ENCODE measurements around the gene FCRL6.

FCRL6 gene

GRCh38 chr1:159835862-159836525 is 33.8 kb downstream of the FCRL6 start:
- no peak for DNase-seq (ENCODE audit: low read depth)

- no peak for DNase-seq (ENCODE audit: low read depth)
Measured at GRCh38 chr1:159838715-159839114, 36.6 kb downstream of the FCRL6 start.

DNA sequence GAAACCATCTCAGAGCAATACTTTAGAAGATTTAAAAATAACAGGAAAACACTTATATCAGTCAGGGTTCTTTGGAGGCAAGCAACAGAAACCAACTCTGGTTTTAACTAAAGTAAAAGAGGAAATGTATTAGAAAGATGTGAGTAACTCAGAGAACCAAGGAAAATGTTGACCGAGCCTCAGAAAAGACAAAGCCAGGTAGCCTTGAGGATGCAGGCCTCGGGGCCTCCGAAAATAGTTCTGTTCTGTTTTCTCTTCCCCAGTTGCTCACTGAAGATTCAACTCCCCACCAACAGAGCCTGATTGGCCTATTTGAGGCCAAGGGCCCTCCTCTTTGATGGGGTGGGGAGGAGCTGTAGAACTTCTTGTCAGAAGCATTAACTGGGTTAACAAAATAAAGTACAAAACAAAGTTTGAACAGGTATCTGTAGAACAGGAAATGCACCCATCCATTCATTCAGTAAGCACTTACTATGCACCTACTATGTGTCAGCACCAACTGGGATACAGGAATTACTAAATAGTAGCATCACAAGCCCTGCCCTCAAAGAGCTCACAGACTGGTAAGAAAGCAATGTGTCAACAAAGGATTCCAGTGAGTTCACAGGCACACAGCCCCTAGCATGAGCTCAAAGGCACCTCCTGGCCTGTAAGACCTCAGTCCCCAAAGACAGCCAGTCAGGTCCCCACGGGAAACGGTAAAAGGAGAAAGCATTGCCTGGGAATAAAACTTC is 37.1 kb downstream of the FCRL6 start:
- no peak for DNase-seq (ENCODE audit: low read depth)

GRCh38 chr1:159841749-159842148 is 39.6 kb downstream of the FCRL6 start:
- no peak for DNase-seq (ENCODE audit: low read depth)

- DNase-seq (ENCODE audit: low read depth) = no peak
Measured at GRCh38 chr1:159843459-159843858, 41.3 kb downstream of the FCRL6 start.

DNA sequence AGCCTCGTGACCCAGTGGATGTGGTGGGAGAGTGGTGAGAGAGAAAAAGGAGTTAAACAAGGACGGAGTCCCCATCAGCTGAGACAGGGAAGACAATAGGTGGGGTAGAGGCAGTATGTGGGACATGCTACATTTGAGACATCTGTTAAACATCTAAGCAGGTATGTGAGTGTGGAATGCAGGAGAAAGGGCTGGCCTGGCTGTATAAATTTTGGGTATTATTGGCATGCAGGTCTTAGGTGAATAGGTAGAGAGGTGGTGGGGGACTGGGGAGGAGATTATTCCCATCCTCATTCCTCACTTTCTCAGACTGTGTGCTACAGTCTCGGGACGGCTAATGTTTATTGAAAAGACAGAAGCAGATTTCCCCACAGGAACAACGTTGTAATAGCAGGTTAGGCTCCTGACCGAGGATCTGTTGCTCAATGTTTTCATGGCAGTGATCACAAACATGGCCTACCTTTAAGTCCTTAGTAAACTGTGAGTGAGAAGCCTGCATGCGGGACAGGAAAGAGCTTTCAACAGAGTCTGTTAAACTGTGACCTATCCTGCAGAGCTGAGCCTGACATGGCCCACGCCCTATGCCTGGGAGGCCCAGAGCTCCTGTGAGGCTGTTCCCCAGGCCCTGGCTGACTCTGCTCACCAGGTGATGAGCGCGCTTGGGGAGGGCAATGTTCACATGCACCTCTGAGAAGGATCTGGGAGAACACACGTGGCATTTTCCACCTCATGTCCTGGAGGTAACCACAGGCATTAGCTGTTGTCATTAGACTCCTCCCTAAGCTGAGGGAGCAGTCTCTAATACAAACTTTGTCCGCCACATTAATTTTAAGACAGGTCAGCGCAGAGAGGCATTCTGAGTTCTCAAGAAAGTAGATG is 43.8 kb downstream of the FCRL6 start:
- no peak for DNase-seq (ENCODE audit: low read depth)

DNA sequence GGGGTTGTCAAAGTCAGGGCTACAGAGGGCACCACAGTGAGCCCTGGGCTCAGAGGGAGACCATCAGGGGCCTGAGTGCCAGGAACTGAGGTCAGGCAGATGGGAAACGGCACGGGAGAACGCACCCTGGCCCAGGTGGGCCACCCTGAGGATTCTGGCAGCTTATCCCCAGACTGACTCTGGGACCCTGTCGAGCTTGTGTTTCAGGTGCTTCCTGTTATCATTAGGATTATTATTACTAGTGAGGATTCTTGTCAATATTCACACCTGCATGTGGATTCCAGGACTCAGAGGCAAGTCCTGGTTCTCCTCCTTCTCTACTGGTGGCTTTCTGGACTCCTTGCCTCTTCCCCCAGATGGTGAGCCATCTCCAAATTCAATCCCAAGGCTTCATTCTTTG is 45.1 kb downstream of the FCRL6 start:
- no peak for DNase-seq (ENCODE audit: low read depth)

GRCh38 chr1:159848326-159848725 is 46.2 kb downstream of the FCRL6 start:
- DNase-seq (ENCODE audit: low read depth) = no peak

DNA sequence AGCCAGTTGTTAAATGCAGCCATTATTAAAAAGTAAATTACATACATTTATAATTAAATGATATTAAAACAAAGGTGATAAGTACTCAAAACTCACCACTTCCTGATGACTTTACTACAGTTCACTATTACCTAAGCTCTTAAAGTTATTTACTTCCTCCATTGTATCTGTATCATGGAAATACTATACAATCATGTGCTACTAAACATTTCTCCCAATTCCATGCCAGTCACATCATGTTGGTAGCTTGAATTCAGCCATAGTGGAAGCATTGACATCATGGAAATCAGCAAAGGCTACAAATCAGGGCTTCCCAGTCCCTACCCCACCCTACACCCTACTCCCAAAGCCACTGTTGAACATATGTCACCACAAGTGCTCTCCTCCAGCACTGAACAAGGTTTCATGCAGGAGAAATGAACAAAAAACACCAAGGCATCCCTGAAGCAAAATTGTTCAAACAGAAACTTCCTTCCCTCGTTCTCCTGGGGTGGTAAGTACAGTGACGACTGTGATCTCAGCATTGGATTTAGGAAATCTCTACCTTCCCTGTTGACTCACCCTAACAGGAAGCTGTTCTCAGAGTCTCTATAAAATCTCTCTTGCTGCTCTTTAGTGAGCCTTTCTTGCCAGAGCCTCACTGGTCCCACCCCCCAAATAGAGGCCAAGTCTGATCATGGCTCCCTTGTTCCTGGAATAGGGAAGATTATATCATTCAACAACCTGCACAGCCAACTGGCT is 47.6 kb downstream of the FCRL6 start:
- peak; percentile 69 for DNase-seq (ENCODE audit: low read depth)

DNA sequence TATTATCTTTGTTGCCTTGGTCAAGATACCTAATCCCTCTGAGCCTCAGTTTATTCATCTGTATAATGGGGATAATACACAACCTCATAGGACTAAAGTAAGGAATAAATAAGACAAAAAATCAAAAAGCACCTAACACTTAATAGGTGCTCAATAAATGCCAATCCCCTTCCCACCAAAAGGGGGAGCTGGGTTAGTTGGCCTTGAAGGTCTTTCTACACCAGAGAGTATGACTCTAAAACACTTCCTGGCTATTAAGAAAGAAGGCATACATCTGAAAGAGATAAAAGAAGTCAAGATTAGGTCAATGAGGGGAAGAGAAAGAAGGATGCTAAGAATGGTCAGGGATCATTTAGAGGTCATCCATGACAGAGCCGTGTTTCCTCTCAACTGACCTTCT is 49.2 kb downstream of the FCRL6 start:
- no peak for DNase-seq (ENCODE audit: low read depth)

DNA sequence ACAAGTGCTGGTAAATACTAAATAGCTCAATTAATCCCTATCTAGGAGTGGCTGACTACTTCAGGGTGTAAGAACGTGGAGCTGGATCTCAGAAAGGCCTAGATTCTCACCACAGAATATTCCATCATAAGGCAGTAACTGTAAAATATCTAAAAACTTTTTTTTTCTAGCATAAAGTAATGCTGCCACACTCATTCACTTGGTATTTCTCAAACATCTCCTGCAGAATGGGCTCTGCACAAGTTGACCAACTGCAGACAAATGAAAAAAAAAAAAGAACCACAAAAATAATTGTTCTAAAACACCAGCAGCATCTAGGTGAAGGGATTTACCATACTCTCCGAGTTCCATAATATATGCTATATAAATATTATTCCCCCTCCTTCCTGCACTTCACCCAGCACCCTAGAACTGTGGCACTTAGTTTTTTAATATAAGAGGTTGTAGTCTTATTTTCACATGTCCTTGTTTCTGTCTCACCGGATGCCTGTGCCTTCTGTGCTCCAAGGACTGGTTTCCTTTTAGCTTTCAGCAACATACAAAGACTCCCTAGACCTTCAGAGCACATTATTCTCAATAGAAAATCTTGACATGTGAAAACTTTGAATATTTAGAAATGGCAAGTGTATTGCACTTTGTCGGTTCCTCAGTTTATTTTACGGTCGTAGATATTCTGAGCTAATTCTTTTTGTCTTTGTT is 51.4 kb downstream of the FCRL6 start:
- DNase-seq (ENCODE audit: low read depth) = peak; percentile 66

- DNase-seq (ENCODE audit: low read depth) = peak; percentile 65
Measured at GRCh38 chr1:159854116-159854692, 52.0 kb downstream of the FCRL6 start.

DNA sequence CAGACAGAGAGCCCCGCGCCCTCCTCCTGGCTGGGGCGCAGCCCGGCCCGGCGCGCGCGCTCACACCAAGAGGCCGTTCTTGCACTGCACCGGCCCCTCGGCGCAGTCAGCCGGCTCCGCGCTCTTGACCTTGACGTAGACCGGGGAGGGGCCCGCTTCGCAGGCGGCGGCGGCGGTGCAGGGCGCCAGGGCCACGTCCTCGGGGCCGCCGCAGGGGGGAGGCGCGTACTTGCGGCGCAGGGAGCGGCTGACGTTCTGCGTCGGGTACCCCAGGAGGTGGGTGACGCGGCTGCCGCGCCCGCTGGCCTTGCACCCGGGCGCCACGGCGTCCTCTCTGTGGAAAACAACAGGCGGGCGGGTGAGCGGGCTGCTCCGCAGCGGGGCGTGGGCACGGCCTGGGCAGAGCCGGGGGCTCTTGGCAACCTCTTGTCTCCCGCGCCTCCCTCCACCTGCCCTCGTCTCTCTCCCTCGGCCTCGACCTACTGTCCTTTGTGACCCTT is 52.6 kb downstream of the FCRL6 start:
- DNase-seq (ENCODE audit: low read depth) = peak; percentile 86

DNA sequence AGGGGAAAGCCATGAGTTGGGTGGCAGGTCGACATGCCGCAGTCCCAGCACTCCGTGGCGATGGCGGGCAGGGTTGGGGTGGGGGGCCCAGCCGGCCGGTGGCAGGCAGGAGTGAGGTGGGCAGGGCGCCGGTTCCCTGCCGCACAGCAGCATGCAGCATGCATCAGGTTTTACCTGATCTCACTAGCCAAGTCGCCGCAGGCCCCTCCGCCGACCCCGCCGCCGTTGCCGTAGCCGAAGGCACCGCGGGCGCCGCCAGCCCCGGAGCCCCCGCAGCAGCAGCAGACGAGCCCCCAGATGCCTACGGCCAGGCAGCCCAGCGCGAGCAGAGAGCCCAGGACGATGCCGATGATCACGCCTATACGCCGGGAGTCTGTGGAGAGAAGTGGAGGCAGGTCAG is 53.5 kb downstream of the FCRL6 start:
- no peak for DNase-seq (ENCODE audit: low read depth)

DNA sequence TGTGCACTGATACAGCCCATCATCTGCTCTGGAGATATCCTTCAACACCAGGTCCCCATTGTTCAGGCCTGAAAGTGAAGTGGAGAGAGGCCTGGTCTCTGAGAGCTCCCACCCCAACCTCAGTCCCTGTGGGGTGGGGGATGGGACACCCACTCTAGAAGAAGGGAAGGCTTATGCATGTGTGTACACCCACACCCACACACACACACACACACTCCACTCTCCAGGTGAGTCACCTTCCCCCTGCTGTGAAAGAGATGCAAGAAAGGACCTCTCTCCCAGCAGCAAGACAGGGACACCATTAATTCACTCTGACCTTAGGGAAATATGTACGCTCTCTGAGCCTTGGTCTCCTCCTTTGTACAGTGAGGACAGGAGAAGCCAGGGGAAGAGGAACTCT is 54.4 kb downstream of the FCRL6 start:
- no peak for DNase-seq (ENCODE audit: low read depth)

GRCh38 chr1:159857889-159858288 is 55.7 kb downstream of the FCRL6 start:
- no peak for DNase-seq (ENCODE audit: low read depth)

GRCh38 chr1:159859767-159860322 is 57.7 kb downstream of the FCRL6 start:
- no peak for DNase-seq (ENCODE audit: low read depth)

DNA sequence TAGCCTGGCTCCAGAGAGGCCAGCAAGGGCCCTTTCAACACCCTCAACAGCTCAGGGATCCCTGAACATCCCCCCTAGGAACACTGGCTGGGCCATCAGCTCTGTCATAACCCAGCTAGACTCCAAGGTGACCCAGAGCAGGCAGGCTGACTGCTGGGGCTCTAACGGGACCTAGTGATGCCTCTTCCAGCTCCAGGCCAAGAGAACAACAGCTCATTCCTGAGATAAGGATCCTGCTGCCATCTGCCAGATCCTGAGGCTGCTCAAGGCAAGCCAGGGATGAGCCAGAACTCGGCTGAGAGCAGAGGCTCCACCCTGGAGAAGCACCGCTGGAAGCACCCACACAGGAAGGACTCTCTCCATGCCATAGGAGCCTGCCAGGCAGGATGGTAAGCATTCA is 58.3 kb downstream of the FCRL6 start:
- peak; percentile 41 for DNase-seq (ENCODE audit: low read depth)

- no peak for DNase-seq (ENCODE audit: low read depth)
Measured at GRCh38 chr1:159861218-159861617, 59.1 kb downstream of the FCRL6 start.

DNA sequence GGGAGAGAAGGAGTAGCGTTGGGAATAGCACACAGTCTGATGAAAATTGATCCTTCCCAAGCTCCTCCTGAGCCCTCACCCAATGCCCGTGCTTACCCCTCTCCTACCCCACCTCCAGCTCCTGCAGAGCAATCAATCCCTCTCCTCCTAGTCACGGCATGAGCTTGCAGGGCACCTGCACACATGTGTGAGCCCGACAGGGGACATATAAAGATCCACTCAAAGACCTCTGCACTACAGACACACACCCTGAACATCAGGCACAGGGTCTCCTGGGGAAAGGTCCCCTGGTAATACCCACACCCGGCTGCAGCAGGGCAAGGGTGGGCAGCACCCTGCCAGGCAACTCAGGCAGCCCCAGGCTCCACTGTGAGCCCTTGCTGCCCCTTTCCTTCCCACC is 59.9 kb downstream of the FCRL6 start:
- DNase-seq (ENCODE audit: low read depth) = no peak

- DNase-seq (ENCODE audit: low read depth) = no peak
Measured at GRCh38 chr1:159862557-159862956, 60.4 kb downstream of the FCRL6 start, which contains the start of gene VSIG8. VSIG8 (minus strand) TSS chr1:159862657; CDS start chr1:159862521, 136 bp downstream.
